NT2/D1 (cell line): ENCODE data around the gene KDM4C.

ENCODE experiments used
- SUZ12 ChIP-seq: IDR thresholded peaks from 2 replicates; pipeline ENCODE4 v1.6.1; 2011; ENCODE audit not compliant: insufficient read length, insufficient read depth; ENCODE audit errors: extremely low read depth
- ZNF274 ChIP-seq: IDR thresholded peaks from 2 replicates; pipeline ENCODE4 v1.6.1; 2011; ENCODE audit warnings: mild to moderate bottlenecking, low read depth, low read length

- TF ChIP-seq SUZ12 = no peak
- no peak for TF ChIP-seq ZNF274
Measured at GRCh38 chr9:7173139-7173538, 415.4 kb downstream of the KDM4C start.
